GM18519 (cell line): ENCODE results near the gene PICALM.
"Not testable (repeated sequence)": the region's sequence is repeated elsewhere in the genome, so short reads cannot be mapped to it uniquely, and the experiment has no call there.

ENCODE experiments used
- ATAC-seq: cut with Tn5 transposase; IDR thresholded peaks from one replicate; pipeline ENCODE4 v1.9.1; 2021; ENCODE audit warnings: mild to moderate bottlenecking, moderate library complexity; ENCODE audit not compliant: unreplicated experiment, low FRiP score

Gene PICALM

GRCh38 chr11:86068951-86069407, at the start of gene PICALM:
Gene PICALM, minus strand, starts transcription at chr11:86069084. Its CDS starts 304 bp downstream, at chr11:86068780.
- peak; percentile 79 for ATAC-seq

GRCh38 chr11:86118253-86118652, 49.4 kb upstream of the PICALM start:
- ATAC-seq = no peak

GRCh38 chr11:86117712-86118063, 48.8 kb upstream of the PICALM start:
- no peak for ATAC-seq

- ATAC-seq = no peak
These were observed 48.3 kb upstream of the PICALM start for GRCh38 chr11:86117001-86117711.

GRCh38 chr11:86116386-86116726, 47.5 kb upstream of the PICALM start:
- ATAC-seq = peak; percentile 94

- peak; percentile 12 for ATAC-seq
These were observed 46.9 kb upstream of the PICALM start for GRCh38 chr11:86115542-86116385.

- ATAC-seq = no peak
These were observed 40.2 kb upstream of the PICALM start for GRCh38 chr11:86108890-86109638.

GRCh38 chr11:86108191-86108590, 39.3 kb upstream of the PICALM start:
- ATAC-seq = no peak

- ATAC-seq = no peak
These were observed 38.0 kb upstream of the PICALM start for GRCh38 chr11:86106916-86107315.

GRCh38 chr11:86106031-86106430, 37.1 kb upstream of the PICALM start:
- not testable (repeated sequence) for ATAC-seq

- not testable (repeated sequence) for ATAC-seq
These were observed 36.7 kb upstream of the PICALM start for GRCh38 chr11:86105601-86106000.

- ATAC-seq = no peak
These were observed 34.9 kb upstream of the PICALM start for GRCh38 chr11:86103808-86104207.

- no peak for ATAC-seq
These were observed 33.1 kb upstream of the PICALM start for GRCh38 chr11:86101941-86102407.

GRCh38 chr11:86101493-86101892, 32.6 kb upstream of the PICALM start:
- ATAC-seq = no peak

- no peak for ATAC-seq
These were observed 31.0 kb upstream of the PICALM start for GRCh38 chr11:86099874-86100273.

- no peak for ATAC-seq
These were observed 29.1 kb upstream of the PICALM start for GRCh38 chr11:86097980-86098379.

- ATAC-seq = no peak
These were observed 22.7 kb upstream of the PICALM start for GRCh38 chr11:86091566-86091965.

- ATAC-seq = no peak
These were observed 22.2 kb upstream of the PICALM start for GRCh38 chr11:86091086-86091485.

- ATAC-seq = no peak
These were observed 20.8 kb upstream of the PICALM start for GRCh38 chr11:86089659-86090058.

- not testable (repeated sequence) for ATAC-seq
These were observed 18.8 kb upstream of the PICALM start for GRCh38 chr11:86087688-86088087.

GRCh38 chr11:86087256-86087655, 18.4 kb upstream of the PICALM start:
- ATAC-seq = no peak
